B cell (primary cell): ENCODE measurements around the gene POSTN.
"Not testable (repeated sequence)": the region's sequence is repeated elsewhere in the genome, so short reads cannot be mapped to it uniquely, and the experiment has no call there.

ENCODE experiments used
- CTCF ChIP-seq: fragments of 200-600 bp; IDR thresholded peaks from one replicate; pipeline ENCODE4 v1.8.0; 2022; ENCODE audit warnings: antibody characterized with exemption, mild to moderate bottlenecking
- EZH2 ChIP-seq: IDR thresholded peaks from 2 replicates; pipeline ENCODE4 v1.6.1; 2012; ENCODE audit warnings: borderline replicate concordance, low read depth, mild to moderate bottlenecking, moderate library complexity, low read length; ENCODE audit not compliant: insufficient read depth, poor library complexity, severe bottlenecking

GRCh38 chr13:37589381-37589780, 9.2 kb downstream of the POSTN start:
- not testable (repeated sequence) for TF ChIP-seq EZH2, CTCF
